GM12878 (cell line): Measurements from ENCODE around the gene FRAS1.

Source experiments
- BRCA1 ChIP-seq: IDR thresholded peaks from 2 replicates; pipeline ENCODE4 v1.6.1; 2011; ENCODE audit warnings: low read depth, low read length, improper control_type of control experiment
- CBX5 ChIP-seq: sonication (generic); IDR thresholded peaks from 2 replicates; pipeline ENCODE4 v1.6.1; 2016; ENCODE audit warnings: low read depth, moderate library complexity, mild to moderate bottlenecking, inconsistent platforms
- FOXM1 ChIP-seq: IDR thresholded peaks from 2 replicates; pipeline ENCODE4 v1.6.1; 2012; ENCODE audit warnings: low read depth, mild to moderate bottlenecking, inconsistent platforms, low read length, moderate library complexity
- POLR2A ChIP-seq: IDR thresholded peaks from 2 replicates; pipeline ENCODE4 v1.6.1; 2011; ENCODE audit warnings: low read depth, mild to moderate bottlenecking, low read length
- POLR2AphosphoS5 ChIP-seq: IDR thresholded peaks from 2 replicates; pipeline ENCODE4 v1.6.1; 2011; ENCODE audit warnings: mild to moderate bottlenecking, low read length, inconsistent platforms
- TCF12 ChIP-seq: IDR thresholded peaks from 2 replicates; pipeline ENCODE4 v1.6.1; 2011; ENCODE audit warnings: low read depth, mild to moderate bottlenecking, low read length
- ZBED1 ChIP-seq: IDR thresholded peaks from 2 replicates; pipeline ENCODE4 v1.6.1; 2016; ENCODE audit warnings: borderline replicate concordance
- ZNF217 ChIP-seq: fragments of 450-650 bp; IDR thresholded peaks from 2 replicates; pipeline ENCODE4 v1.6.1; 2017; ENCODE audit warnings: antibody characterized with exemption, mild to moderate bottlenecking
- ZNF24 ChIP-seq: fragments of 450-650 bp; IDR thresholded peaks from 2 replicates; pipeline ENCODE4 v1.6.1; 2017; ENCODE audit warnings: antibody characterized with exemption, mild to moderate bottlenecking
- TF ChIP-seq, protein P1 (sequence below), 3 experiments: IDR thresholded peaks in 2 of 3; conservative IDR thresholded peaks in 1 of 3; 2 replicates each; pipeline ENCODE4 v1.5.1; 2011; ENCODE audit warnings: low read depth in 3 of 3, low read length in 3 of 3, mild to moderate bottlenecking in 3 of 3, control low read depth in 2 of 3, moderate library complexity in 2 of 3, inconsistent platforms in 1 of 3, mixed read lengths in 1 of 3; ENCODE audit not compliant: control insufficient read depth in 2 of 3, insufficient read depth in 1 of 3; ENCODE audit errors: extremely low read depth in 1 of 3
- TF ChIP-seq, protein P2 (sequence below): fragments of 450-650 bp; IDR thresholded peaks from 2 replicates; pipeline ENCODE4 v1.6.1; 2017; ENCODE audit warnings: mild to moderate bottlenecking, moderate library complexity
- TF ChIP-seq, protein P3 (sequence below): IDR thresholded peaks from 2 replicates; pipeline ENCODE4 v1.6.1; 2012; ENCODE audit warnings: low read length, inconsistent platforms
- TF ChIP-seq, protein P4 (sequence below): IDR thresholded peaks from 2 replicates; pipeline ENCODE4 v1.6.1; 2012; ENCODE audit warnings: low read depth, low read length, improper control_type of control experiment

DNA sequence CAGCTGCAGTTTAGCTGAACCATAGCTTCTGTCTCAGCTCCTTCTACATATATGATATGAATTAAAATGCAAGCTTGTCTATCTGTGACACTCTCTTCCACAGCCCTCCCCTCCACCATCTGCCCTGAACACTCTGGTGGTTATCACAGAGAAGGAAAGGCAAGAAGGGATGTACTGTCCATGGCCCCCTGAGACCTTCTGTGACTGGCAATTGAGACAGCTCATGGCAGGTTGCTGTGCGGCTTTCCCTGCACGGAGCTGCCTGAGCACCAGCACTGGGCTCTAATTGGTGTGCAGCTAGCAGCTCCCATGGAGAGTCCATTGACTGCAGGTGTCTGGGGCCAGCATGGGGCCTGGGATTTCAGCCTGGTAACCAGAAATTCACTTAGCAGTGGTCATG, 384.6 kb downstream of the FRAS1 start:
- no peak for TF ChIP-seq ZNF24
- TF ChIP-seq, protein P1, sequence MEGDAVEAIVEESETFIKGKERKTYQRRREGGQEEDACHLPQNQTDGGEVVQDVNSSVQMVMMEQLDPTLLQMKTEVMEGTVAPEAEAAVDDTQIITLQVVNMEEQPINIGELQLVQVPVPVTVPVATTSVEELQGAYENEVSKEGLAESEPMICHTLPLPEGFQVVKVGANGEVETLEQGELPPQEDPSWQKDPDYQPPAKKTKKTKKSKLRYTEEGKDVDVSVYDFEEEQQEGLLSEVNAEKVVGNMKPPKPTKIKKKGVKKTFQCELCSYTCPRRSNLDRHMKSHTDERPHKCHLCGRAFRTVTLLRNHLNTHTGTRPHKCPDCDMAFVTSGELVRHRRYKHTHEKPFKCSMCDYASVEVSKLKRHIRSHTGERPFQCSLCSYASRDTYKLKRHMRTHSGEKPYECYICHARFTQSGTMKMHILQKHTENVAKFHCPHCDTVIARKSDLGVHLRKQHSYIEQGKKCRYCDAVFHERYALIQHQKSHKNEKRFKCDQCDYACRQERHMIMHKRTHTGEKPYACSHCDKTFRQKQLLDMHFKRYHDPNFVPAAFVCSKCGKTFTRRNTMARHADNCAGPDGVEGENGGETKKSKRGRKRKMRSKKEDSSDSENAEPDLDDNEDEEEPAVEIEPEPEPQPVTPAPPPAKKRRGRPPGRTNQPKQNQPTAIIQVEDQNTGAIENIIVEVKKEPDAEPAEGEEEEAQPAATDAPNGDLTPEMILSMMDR (IDR thresholded peaks at IDR 0.05 in 2 of 3, conservative IDR thresholded peaks at IDR 0.05 in 1 of 3; ENCODE audit: control insufficient read depth in 2 of 3, extremely low read depth in 1 of 3, insufficient read depth in 1 of 3, low read depth in 3 of 3, low read length in 3 of 3), result no peak
- no peak for TF ChIP-seq ZNF217
- no peak for TF ChIP-seq TCF12
- TF ChIP-seq POLR2A, result no peak
- TF ChIP-seq ZBED1, result no peak
- TF ChIP-seq FOXM1, result no peak
- no peak for TF ChIP-seq CBX5
- TF ChIP-seq, protein P2, sequence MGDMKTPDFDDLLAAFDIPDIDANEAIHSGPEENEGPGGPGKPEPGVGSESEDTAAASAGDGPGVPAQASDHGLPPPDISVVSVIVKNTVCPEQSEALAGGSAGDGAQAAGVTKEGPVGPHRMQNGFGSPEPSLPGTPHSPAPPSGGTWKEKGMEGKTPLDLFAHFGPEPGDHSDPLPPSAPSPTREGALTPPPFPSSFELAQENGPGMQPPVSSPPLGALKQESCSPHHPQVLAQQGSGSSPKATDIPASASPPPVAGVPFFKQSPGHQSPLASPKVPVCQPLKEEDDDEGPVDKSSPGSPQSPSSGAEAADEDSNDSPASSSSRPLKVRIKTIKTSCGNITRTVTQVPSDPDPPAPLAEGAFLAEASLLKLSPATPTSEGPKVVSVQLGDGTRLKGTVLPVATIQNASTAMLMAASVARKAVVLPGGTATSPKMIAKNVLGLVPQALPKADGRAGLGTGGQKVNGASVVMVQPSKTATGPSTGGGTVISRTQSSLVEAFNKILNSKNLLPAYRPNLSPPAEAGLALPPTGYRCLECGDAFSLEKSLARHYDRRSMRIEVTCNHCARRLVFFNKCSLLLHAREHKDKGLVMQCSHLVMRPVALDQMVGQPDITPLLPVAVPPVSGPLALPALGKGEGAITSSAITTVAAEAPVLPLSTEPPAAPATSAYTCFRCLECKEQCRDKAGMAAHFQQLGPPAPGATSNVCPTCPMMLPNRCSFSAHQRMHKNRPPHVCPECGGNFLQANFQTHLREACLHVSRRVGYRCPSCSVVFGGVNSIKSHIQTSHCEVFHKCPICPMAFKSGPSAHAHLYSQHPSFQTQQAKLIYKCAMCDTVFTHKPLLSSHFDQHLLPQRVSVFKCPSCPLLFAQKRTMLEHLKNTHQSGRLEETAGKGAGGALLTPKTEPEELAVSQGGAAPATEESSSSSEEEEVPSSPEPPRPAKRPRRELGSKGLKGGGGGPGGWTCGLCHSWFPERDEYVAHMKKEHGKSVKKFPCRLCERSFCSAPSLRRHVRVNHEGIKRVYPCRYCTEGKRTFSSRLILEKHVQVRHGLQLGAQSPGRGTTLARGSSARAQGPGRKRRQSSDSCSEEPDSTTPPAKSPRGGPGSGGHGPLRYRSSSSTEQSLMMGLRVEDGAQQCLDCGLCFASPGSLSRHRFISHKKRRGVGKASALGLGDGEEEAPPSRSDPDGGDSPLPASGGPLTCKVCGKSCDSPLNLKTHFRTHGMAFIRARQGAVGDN, result no peak
- TF ChIP-seq, protein P3, sequence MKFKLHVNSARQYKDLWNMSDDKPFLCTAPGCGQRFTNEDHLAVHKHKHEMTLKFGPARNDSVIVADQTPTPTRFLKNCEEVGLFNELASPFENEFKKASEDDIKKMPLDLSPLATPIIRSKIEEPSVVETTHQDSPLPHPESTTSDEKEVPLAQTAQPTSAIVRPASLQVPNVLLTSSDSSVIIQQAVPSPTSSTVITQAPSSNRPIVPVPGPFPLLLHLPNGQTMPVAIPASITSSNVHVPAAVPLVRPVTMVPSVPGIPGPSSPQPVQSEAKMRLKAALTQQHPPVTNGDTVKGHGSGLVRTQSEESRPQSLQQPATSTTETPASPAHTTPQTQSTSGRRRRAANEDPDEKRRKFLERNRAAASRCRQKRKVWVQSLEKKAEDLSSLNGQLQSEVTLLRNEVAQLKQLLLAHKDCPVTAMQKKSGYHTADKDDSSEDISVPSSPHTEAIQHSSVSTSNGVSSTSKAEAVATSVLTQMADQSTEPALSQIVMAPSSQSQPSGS, result no peak
- no peak for TF ChIP-seq POLR2AphosphoS5
- TF ChIP-seq BRCA1, result no peak
- TF ChIP-seq, protein P4, sequence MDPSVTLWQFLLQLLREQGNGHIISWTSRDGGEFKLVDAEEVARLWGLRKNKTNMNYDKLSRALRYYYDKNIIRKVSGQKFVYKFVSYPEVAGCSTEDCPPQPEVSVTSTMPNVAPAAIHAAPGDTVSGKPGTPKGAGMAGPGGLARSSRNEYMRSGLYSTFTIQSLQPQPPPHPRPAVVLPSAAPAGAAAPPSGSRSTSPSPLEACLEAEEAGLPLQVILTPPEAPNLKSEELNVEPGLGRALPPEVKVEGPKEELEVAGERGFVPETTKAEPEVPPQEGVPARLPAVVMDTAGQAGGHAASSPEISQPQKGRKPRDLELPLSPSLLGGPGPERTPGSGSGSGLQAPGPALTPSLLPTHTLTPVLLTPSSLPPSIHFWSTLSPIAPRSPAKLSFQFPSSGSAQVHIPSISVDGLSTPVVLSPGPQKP, result no peak
